OCI-LY3 (cell line): ENCODE results near the gene RNF6.

Experiments used
- CTCF ChIP-seq: fragments of 200-600, 300-600 bp; sonication (generic); IDR thresholded peaks from 2 replicates; pipeline ENCODE4 v1.5.1; 2014; ENCODE audit warnings: antibody characterized with exemption, low read length, low read depth
- EZH2phosphoT487 ChIP-seq: fragments of 200-600 bp; shearing (Covaris generic); IDR thresholded peaks from 2 replicates; pipeline ENCODE4 v1.6.1; 2018; ENCODE audit warnings: antibody characterized with exemption, mixed run types, low read depth

- TF ChIP-seq CTCF = no peak
- no peak for TF ChIP-seq EZH2phosphoT487
These were observed 42.8 kb downstream of the RNF6 start for GRCh38 chr13:26179344-26179743.
